ENCODE results near the gene UNK. TPM values are rescaled to one million over a fixed set of nuclear protein-coding genes. Genes with fewer than 3 reads are reported as not detected.

UNK gene
- total and polyA plus RNA-seq, 2 of the 13 experiments (the other 11 are each of a cell fraction or from before 2014, with no cell fraction given) = 31.6 to 33.0 TPM

DNA sequence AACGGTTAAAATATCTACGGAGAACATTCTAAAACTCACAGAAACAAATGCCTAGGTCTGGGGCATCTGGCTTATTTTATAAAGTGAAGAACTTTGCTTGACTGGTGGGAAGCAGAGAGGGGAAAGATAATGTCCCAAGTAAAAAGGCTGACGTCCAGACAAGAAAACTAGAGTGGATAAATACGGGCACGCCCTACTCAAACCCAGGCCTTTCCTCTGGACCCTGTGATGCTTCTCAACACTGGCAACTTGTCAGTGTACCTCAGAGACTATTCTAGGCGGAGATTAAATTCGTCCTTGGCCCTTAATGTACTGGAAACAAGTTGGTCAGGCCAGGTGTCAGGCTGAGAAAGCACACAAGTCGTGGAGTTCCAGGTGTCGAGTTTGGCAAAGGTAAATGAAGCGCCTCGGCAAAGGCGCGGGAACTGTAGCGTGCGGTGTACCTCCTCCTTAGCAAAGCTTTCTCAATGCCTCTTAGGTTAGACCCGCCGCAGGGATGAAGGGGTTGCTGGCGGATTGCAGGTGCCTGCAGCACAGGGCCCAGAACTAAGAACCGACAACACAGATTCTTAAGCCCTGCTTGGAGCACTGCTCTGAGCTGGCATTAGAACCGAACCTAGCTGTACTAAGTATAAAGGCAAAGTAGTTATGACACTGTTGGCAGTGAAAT lies 668 bp upstream of the UNK start (continued):
- TF ChIP-seq, protein P1, sequence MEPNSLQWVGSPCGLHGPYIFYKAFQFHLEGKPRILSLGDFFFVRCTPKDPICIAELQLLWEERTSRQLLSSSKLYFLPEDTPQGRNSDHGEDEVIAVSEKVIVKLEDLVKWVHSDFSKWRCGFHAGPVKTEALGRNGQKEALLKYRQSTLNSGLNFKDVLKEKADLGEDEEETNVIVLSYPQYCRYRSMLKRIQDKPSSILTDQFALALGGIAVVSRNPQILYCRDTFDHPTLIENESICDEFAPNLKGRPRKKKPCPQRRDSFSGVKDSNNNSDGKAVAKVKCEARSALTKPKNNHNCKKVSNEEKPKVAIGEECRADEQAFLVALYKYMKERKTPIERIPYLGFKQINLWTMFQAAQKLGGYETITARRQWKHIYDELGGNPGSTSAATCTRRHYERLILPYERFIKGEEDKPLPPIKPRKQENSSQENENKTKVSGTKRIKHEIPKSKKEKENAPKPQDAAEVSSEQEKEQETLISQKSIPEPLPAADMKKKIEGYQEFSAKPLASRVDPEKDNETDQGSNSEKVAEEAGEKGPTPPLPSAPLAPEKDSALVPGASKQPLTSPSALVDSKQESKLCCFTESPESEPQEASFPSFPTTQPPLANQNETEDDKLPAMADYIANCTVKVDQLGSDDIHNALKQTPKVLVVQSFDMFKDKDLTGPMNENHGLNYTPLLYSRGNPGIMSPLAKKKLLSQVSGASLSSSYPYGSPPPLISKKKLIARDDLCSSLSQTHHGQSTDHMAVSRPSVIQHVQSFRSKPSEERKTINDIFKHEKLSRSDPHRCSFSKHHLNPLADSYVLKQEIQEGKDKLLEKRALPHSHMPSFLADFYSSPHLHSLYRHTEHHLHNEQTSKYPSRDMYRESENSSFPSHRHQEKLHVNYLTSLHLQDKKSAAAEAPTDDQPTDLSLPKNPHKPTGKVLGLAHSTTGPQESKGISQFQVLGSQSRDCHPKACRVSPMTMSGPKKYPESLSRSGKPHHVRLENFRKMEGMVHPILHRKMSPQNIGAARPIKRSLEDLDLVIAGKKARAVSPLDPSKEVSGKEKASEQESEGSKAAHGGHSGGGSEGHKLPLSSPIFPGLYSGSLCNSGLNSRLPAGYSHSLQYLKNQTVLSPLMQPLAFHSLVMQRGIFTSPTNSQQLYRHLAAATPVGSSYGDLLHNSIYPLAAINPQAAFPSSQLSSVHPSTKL (CRISPR knock-in tag; IDR thresholded peaks at IDR 0.05) = no peak
- TF ChIP-seq, protein P2, sequence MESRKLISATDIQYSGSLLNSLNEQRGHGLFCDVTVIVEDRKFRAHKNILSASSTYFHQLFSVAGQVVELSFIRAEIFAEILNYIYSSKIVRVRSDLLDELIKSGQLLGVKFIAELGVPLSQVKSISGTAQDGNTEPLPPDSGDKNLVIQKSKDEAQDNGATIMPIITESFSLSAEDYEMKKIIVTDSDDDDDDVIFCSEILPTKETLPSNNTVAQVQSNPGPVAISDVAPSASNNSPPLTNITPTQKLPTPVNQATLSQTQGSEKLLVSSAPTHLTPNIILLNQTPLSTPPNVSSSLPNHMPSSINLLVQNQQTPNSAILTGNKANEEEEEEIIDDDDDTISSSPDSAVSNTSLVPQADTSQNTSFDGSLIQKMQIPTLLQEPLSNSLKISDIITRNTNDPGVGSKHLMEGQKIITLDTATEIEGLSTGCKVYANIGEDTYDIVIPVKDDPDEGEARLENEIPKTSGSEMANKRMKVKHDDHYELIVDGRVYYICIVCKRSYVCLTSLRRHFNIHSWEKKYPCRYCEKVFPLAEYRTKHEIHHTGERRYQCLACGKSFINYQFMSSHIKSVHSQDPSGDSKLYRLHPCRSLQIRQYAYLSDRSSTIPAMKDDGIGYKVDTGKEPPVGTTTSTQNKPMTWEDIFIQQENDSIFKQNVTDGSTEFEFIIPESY (CRISPR knock-in tag; IDR thresholded peaks at IDR 0.05) = no peak
- TF ChIP-seq ZNF619 (CRISPR knock-in tag; IDR thresholded peaks at IDR 0.05) = no peak
- peak; percentile 15; the same call in 1 of the 2 replicates for TF ChIP-seq HOXA5 (CRISPR knock-in tag; IDR thresholded peaks at IDR 0.05)
- TF ChIP-seq POLR2AphosphoS5 (IDR thresholded peaks at IDR 0.05; ENCODE audit: low read depth, low read length) = no peak; the same call in 1 of the 2 replicates
- TF ChIP-seq TSC22D2 (CRISPR knock-in tag; IDR thresholded peaks at IDR 0.05; ENCODE audit: borderline replicate concordance) = no peak
- TF ChIP-seq SCMH1 (CRISPR knock-in tag; IDR thresholded peaks at IDR 0.05; ENCODE audit: borderline replicate concordance) = no peak
- TF ChIP-seq, protein P3, sequence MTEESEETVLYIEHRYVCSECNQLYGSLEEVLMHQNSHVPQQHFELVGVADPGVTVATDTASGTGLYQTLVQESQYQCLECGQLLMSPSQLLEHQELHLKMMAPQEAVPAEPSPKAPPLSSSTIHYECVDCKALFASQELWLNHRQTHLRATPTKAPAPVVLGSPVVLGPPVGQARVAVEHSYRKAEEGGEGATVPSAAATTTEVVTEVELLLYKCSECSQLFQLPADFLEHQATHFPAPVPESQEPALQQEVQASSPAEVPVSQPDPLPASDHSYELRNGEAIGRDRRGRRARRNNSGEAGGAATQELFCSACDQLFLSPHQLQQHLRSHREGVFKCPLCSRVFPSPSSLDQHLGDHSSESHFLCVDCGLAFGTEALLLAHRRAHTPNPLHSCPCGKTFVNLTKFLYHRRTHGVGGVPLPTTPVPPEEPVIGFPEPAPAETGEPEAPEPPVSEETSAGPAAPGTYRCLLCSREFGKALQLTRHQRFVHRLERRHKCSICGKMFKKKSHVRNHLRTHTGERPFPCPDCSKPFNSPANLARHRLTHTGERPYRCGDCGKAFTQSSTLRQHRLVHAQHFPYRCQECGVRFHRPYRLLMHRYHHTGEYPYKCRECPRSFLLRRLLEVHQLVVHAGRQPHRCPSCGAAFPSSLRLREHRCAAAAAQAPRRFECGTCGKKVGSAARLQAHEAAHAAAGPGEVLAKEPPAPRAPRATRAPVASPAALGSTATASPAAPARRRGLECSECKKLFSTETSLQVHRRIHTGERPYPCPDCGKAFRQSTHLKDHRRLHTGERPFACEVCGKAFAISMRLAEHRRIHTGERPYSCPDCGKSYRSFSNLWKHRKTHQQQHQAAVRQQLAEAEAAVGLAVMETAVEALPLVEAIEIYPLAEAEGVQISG (CRISPR knock-in tag; IDR thresholded peaks at IDR 0.05) = no peak; the same call in 1 of the 2 replicates
- TF ChIP-seq, protein P4, sequence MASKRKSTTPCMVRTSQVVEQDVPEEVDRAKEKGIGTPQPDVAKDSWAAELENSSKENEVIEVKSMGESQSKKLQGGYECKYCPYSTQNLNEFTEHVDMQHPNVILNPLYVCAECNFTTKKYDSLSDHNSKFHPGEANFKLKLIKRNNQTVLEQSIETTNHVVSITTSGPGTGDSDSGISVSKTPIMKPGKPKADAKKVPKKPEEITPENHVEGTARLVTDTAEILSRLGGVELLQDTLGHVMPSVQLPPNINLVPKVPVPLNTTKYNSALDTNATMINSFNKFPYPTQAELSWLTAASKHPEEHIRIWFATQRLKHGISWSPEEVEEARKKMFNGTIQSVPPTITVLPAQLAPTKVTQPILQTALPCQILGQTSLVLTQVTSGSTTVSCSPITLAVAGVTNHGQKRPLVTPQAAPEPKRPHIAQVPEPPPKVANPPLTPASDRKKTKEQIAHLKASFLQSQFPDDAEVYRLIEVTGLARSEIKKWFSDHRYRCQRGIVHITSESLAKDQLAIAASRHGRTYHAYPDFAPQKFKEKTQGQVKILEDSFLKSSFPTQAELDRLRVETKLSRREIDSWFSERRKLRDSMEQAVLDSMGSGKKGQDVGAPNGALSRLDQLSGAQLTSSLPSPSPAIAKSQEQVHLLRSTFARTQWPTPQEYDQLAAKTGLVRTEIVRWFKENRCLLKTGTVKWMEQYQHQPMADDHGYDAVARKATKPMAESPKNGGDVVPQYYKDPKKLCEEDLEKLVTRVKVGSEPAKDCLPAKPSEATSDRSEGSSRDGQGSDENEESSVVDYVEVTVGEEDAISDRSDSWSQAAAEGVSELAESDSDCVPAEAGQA (IDR thresholded peaks at IDR 0.05; ENCODE audit: low read depth) = no peak
- TF ChIP-seq, protein P4 (CRISPR knock-in tag; IDR thresholded peaks at IDR 0.05; ENCODE audit: borderline replicate concordance) = 0 out of 2 replicates have a peak, but pooled peaks have one; percentile 22
- TF ChIP-seq, protein P5, sequence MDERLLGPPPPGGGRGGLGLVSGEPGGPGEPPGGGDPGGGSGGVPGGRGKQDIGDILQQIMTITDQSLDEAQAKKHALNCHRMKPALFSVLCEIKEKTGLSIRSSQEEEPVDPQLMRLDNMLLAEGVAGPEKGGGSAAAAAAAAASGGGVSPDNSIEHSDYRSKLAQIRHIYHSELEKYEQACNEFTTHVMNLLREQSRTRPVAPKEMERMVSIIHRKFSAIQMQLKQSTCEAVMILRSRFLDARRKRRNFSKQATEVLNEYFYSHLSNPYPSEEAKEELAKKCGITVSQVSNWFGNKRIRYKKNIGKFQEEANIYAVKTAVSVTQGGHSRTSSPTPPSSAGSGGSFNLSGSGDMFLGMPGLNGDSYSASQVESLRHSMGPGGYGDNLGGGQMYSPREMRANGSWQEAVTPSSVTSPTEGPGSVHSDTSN (CRISPR knock-in tag; IDR thresholded peaks at IDR 0.05) = no peak
- TF ChIP-seq SMAD1 (CRISPR knock-in tag; IDR thresholded peaks at IDR 0.05; ENCODE audit: borderline replicate concordance, low read depth) = no peak

Measured in HepG2 (cell line).